GM19043 (cell line): ENCODE measurements around the gene TLE5.
"Not testable (repeated sequence)": the region's sequence is repeated elsewhere in the genome, so short reads cannot be mapped to it uniquely, and the experiment has no call there.

ENCODE experiments used
- ATAC-seq: cut with Tn5 transposase; IDR thresholded peaks from one replicate; pipeline ENCODE4 v1.9.1; 2021; ENCODE audit warnings: low read depth; ENCODE audit not compliant: unreplicated experiment

Gene TLE5

GRCh38 chr19:3028305-3029064 lies 33.8 kb downstream of the TLE5 start:
- ATAC-seq, result no peak

GRCh38 chr19:3027981-3028304 lies 34.4 kb downstream of the TLE5 start:
- no peak for ATAC-seq

GRCh38 chr19:3027292-3027691 lies 35.0 kb downstream of the TLE5 start:
- no peak for ATAC-seq

- ATAC-seq, result no peak
Observed at GRCh38 chr19:3026768-3027167, 35.5 kb downstream of the TLE5 start.

- no peak for ATAC-seq
Observed at GRCh38 chr19:3025549-3025886, 36.8 kb downstream of the TLE5 start.

- no peak for ATAC-seq
Observed at GRCh38 chr19:3024870-3025548, 37.3 kb downstream of the TLE5 start.

- ATAC-seq, result no peak
Observed at GRCh38 chr19:3024509-3024869, 37.8 kb downstream of the TLE5 start.

- ATAC-seq, result no peak
Observed at GRCh38 chr19:3020321-3020960, 41.9 kb downstream of the TLE5 start.

- ATAC-seq, result no peak
Observed at GRCh38 chr19:3019211-3019854, 43.0 kb downstream of the TLE5 start.

- ATAC-seq, result no peak
Observed at GRCh38 chr19:3017923-3018322, 44.4 kb downstream of the TLE5 start.

GRCh38 chr19:3015126-3016057 lies 46.9 kb downstream of the TLE5 start:
- ATAC-seq, result no peak

- no peak for ATAC-seq
Observed at GRCh38 chr19:3014135-3014534, 48.2 kb downstream of the TLE5 start.

- no peak for ATAC-seq
Observed at GRCh38 chr19:3013263-3013725, 49.0 kb downstream of the TLE5 start.

- ATAC-seq, result no peak
Observed at GRCh38 chr19:3012621-3013262, 49.6 kb downstream of the TLE5 start.

- not testable (repeated sequence) for ATAC-seq
Observed at GRCh38 chr19:3012059-3012458, 50.2 kb downstream of the TLE5 start.

GRCh38 chr19:3010871-3011270 lies 51.4 kb downstream of the TLE5 start:
- ATAC-seq, result no peak

GRCh38 chr19:3008994-3009393 lies 53.3 kb downstream of the TLE5 start:
- ATAC-seq, result no peak

- ATAC-seq, result no peak
Observed at GRCh38 chr19:3007975-3008374, 54.3 kb downstream of the TLE5 start.

- no peak for ATAC-seq
Observed at GRCh38 chr19:3006075-3006767, 56.1 kb downstream of the TLE5 start.
